Measurements from ENCODE around the gene GLO1.
"Not testable (repeated sequence)": the region's sequence is repeated elsewhere in the genome, so short reads cannot be mapped to it uniquely, and the experiment has no call there.

Gene GLO1

DNA sequence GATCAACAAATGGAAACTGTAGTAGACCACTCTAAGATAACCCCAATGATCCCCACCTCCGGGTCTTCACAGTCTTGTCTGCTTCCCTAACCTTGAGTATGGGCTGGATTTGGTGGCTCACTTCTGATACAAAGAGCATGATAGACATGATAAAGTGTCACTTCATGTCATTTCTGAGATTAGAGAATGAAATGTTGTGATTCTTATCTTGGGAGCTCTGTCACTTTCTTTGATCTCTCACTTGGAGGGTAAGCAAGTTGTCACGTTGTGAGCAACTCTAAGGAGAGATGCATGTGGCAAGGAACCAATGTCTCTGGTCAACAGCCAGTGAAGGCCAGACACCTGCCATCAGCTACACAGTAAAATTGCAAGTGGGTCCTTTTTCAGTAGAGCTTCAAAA lies 3.0 kb upstream of the GLO1 start:
- no peak for DNase-seq (ENCODE audit: low read depth)

GRCh38 chr6:38703949-38704590 lies 1.1 kb upstream of the GLO1 start:
- DNase-seq (ENCODE audit: low read depth): no peak

DNA sequence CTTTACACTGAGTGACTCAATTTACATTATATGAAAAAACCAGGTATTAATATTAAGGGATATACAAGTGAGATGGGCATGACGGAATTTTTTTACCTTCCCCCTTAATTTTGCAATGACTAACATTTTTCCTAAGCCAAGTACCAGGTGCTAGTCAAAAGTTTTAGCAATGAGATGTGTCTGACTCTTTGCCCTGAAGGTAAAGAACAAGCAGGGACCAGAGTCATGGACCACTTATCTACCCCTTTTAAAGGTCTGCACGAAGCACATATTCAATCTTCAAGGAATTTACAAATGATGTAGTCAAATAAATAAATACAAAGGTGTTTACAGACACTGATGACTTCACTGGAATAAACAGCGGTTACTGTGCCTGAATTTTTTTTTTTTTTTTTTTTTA lies 1.4 kb downstream of the GLO1 start:
- no peak for DNase-seq (ENCODE audit: low read depth)

GRCh38 chr6:38699702-38700101 lies 3.2 kb downstream of the GLO1 start:
- DNase-seq (ENCODE audit: low read depth): not testable (repeated sequence)

DNA sequence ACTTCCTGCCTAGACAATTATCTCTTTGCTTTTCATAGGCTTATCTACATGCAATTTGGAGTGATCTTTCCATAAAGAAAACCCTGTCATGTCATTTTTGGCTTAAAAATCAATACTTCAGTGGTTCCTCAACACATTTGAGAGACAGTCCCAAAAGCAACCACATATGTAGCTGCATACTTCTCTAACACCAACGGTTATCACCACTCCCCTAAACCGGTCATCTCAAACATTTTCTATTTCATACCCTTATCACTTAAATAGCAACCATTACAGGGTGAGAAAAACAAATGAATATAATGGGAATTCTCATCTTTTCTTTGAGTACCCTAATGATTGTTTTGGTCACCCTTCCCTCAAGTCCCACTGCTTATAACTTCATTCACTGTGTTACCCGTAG lies 5.1 kb downstream of the GLO1 start:
- DNase-seq (ENCODE audit: low read depth): no peak

- no peak for DNase-seq (ENCODE audit: low read depth)
Observed at GRCh38 chr6:38696345-38696744, 6.6 kb downstream of the GLO1 start.

DNA sequence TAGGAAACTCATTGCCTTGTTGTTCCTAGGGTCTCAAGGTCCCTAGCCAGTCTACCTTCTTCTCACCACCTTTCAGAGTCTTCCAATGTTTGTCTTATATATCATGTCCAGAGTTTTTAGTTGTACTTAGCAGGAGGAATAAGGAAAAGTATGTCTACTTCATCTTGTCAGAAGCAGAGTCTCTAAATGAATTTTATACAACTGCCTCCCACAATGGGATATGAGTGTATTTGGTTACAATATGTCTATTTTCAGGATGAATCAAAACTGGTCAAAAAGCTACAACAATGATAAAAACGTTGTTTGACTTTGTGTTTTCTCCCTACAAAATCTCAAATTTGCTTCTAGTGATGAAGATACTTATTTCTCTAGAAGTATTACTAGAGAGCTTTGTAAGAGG lies 7.0 kb downstream of the GLO1 start:
- DNase-seq (ENCODE audit: low read depth): no peak

DNA sequence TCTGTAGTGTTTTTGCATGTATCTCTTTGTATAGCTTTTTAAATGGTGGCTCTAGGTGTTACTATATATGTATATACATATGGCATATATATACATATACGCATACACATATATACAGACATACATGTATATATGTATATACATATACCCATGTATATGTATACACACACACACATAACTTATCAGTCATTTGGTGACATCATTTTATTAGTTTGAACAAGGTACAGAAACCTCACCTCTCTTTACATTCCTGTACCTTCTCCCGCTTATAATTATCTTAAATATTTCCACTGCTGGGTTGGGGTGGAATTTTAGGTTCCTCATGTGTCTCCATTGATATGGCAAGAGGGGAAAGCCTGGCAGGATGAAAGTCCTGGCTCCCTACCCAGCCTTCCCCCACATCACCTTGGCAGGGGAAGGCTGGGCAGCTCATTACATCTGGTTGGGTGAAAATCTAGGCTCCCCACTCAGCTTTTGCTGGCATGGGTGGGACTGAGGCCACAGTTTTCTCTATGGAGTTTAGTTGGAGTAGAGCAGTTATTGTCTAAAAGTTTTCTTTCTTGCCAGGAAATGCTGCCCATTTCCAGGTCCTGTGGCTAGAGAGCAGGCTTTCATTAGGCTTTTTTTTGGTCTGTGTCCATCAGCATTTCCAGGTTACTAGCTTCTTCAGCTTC lies 7.6 kb downstream of the GLO1 start:
- no peak for DNase-seq (ENCODE audit: low read depth)

DNA sequence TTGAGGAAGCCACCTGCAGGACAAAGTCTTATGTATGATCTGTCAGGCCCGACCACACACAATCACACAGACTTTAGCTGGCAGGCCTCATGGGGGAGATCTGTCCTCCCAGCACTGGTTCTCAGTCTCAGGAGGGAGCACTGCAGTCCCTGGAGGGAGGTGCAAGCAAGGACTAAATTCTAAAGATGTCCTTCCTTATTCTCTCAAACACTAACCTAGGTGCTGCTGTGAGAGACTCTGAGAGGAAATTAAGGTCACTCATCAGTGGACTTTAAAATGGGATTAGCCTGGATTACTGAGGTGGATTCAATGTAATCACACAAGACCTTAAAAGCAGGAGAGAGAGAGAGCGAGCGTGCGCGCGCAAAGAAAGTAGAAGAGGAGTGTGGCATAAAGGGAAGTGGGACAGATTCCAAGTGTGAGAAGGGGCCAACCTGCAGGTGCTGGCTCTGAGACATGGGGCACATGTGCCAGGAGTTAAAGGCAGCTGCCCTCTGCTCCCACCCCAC lies 14.3 kb downstream of the GLO1 start:
- DNase-seq (ENCODE audit: low read depth): no peak

GRCh38 chr6:38687549-38687948 lies 15.4 kb downstream of the GLO1 start:
- DNase-seq (ENCODE audit: low read depth): no peak

- no peak for DNase-seq (ENCODE audit: low read depth)
Observed at GRCh38 chr6:38687043-38687353, 15.9 kb downstream of the GLO1 start.

GRCh38 chr6:38686270-38687042 lies 16.5 kb downstream of the GLO1 start:
- DNase-seq (ENCODE audit: low read depth): peak; percentile 46

DNA sequence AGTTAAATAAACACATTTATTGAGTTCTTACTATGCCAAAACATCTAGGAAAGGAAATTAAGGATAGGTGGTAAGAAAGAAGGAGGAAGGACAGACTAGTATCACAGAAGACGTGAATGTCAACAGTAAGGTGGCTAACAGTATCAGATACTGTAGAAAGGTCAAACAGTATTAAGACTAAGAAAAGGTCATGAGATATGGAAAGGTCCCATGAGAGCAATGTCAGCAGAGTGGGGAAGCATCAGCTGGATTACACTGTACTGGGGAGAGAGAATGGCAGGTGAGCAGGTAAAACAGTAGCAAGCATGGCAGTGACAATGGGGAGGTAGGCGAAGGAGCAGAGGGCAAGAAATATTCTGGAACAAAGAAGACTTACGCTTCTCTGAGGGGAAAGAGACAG lies 18.0 kb downstream of the GLO1 start:
- no peak for DNase-seq (ENCODE audit: low read depth)

DNA sequence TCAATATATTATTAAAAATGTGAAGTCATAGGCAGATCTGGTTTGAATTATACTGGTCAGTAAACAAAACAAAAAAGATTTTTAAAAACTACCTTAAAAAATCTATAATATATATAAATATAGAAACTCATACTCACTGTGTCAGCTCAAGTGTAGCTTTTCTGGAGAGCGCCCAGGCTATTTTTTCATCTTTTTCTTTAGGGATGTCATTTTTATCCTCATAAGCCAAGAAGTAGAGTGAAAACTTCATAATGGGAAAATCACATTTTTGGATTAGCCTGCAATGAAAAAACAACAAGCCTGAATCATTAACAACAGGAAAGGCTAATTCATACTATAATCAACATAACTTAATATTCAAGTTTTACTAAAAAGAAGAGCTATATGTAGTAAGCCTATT lies 18.7 kb downstream of the GLO1 start:
- DNase-seq (ENCODE audit: low read depth): no peak

DNA sequence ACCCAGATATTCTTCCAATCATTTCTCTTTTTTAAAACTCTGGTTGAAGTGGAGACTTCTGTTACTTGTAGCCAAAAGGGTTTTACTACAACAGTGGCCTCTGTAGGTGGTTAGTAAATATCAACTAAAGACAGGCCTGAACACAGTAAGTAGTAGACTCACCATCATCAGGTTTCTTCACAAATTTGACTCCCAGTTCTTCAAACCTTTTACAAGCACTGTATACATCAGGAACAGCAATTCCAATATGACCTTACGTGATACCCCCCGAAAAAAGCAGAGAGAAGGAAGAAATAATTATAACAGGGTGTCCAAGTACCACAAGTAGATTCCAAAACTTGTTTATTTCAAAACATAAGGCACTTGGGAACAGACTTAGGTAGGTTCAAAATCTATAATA lies 21.1 kb downstream of the GLO1 start:
- no peak for DNase-seq (ENCODE audit: low read depth)

- no peak for DNase-seq (ENCODE audit: low read depth)
Observed at GRCh38 chr6:38679668-38680067, 23.3 kb downstream of the GLO1 start.

- DNase-seq (ENCODE audit: low read depth): no peak
Observed at GRCh38 chr6:38678178-38678760, 24.7 kb downstream of the GLO1 start.

- no peak for DNase-seq (ENCODE audit: low read depth)
Observed at GRCh38 chr6:38676974-38677544, 25.9 kb downstream of the GLO1 start.

DNA sequence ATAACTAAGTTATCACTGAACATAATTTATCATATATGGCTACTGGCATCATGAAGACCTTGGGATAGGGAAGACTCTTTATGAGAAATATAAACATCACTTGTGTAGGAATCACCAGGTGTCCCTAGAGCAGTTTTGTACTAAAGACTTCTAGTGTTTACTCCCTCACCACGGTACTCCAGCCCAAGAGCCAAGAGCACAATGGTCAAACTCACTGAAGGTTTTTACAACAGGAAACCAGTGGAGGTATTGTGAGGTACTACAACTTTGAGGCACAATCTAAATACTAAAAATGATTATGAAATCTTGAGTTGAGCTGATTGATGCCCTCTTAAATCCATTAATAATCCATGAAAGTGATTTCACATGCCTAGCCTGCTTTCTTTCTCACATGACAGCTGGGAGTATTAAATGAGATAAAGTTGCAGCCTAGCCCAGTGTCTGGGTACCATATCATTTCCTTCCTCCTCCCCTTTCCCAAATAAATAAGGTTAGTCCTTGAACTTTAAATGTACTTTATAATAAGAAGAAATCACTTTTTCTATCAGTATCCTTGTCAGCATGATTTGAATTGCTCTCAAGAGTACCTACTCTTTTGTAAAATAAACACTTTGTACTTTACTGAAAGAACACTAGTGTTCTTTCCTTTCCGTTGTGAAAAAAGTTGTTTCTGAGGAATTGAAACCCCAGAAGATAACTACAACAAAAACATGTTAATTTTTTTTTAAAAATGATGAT lies 26.5 kb downstream of the GLO1 start:
- DNase-seq (ENCODE audit: low read depth): no peak

DNA sequence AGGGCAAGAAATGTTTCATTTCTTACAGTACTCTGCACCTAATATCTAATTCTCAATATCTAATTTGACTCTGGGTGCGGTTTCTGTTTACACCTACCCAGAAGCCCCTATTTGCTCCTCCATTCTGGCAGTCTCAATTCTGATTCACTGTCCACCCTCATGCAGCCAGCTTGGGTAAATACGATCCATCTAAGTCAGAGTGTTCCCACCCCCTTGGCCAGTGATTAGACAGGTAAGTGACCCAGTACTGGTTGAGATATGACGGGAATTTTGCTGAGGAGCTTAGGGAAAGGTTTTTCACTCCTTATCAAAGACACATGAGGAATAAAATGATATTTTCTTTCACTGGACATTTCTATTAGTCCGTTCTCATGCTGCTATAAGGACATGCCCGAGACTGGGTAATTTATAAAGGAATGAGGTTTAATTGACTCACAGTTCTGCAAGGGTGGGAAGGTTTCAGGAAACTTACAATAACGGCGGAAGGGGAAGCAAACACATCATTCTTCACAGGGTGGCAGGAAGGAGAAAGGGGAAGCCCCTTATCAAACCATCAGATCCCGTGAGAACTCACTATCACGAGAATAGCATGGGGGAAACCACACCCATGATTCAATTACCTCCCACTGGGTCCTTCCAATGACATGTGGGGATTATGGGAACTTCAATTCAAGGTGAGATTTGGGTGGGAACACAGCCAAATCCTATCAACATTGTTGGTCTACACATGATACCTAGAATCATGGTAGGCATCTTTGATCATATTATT lies 29.4 kb downstream of the GLO1 start:
- DNase-seq (ENCODE audit: low read depth): no peak

GRCh38 chr6:38671885-38672467 lies 31.0 kb downstream of the GLO1 start:
- peak; percentile 51 for DNase-seq (ENCODE audit: low read depth)
